ENCODE data around the gene MAP3K13.

DNA sequence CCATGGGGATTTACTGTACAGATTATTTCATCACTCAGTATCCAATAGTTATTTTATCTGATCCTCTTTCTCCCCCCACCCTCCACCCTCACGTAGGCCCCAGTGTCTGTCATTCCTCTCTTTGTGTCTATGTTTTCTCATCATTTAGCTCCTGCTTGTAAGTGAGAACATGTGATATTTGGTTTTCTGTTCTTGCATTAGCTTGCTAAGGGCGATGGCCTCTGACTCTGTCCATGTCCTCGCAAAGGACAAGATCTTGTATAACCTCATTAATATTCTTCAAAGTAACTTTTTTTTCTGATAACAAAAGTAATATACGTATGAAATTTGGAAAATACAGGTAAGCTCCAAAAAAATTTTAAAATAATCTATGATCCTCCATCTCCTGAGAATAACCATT, 67.4 kb downstream of the MAP3K13 start:
- TF ChIP-seq CTCF (IDR thresholded peaks at IDR 0.05; ENCODE audit: low read length), result no peak
- no peak for TF ChIP-seq EZH2 (IDR thresholded peaks at IDR 0.05; ENCODE audit: borderline replicate concordance, low read length)
